ENCODE results near the gene DDX42. TPM values are rescaled to one million over a fixed set of nuclear protein-coding genes. Genes with fewer than 3 reads are reported as not detected.

The DDX42 gene
- total RNA-seq, 1 experiment from 2014 or later, result 128 TPM

DNA sequence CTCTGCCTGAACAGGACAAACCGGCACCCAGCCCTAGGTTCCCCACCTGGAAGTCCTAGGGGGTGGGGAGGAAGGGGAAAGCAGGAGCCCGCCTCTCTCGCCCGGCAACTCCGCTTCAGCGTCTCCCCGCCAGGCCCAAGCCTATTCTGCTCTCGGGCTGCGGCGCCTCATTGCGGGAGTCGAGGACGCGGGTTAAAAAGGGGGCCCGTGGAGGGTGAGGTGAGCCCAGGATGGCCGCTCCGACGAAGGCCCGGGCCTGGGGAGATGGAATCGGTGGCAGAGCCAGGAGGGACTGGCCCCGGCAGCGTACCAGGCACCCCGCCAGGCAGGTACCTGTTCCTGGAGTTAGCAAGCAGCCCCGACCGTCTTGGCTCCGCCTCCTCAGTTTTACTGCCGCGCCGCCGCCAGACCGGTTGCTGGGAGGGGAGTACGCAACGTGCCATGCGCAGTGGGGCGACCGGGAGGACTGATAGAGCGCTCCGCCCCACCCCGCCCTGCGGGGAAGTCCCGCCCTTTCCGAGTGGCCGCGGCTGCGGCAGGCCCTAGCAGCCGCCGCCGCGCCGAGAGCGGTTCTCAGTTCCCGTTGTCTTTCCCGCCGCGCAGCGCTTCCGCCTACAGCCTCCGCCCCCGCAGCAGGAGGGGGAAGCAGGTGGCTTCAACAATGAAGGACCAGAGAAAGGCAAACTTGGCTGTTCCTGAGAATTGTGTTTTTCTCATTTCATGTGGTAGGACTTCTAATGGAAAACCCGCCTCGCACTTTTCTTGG, 32.4 kb upstream of the DDX42 start, which contains the start of gene STRADA:
STRADA (minus strand) TSS at position 392 of the 766 bp plus-strand sequence. CDS start 13,430 bp downstream, outside the sequence.
- H3K9me3 Mint-ChIP-seq, result no peaks in the 10 kb centered on the region
- H3K27ac Mint-ChIP-seq, result peak within 1 kb of the TSS; percentile 99
- peak; percentile 97 for ATAC-seq
- DNase-seq (ENCODE audit: low spot score), result peak; percentile 99
- CTCF ChIA-PET, result interaction anchor here (0.6 to 1.2 kb wide), 7 partner anchors 28 to 129 kb away, joined by 3 to 7 read pairs (median 4); partner anchors contain the start of genes CCDC47 and MAP3K3
- H3K4me3 Mint-ChIP-seq, result peak within 1 kb of the TSS; percentile 97
- POLR2A ChIA-PET, result interaction anchor here (1.0 to 2.9 kb wide), 2 partner anchors 30 to 32 kb away, joined by 3 to 12 read pairs; partner anchors contain the start of genes CCDC47 and DDX42
- H3K27me3 Mint-ChIP-seq (ENCODE audit: low read depth), result no peaks in the 10 kb centered on the region
- H3K36me3 Mint-ChIP-seq, result peaks cover 9% of the 10 kb centered on the region
- peaks cover 8% of the 10 kb centered on the region for H3K4me1 Mint-ChIP-seq
- TF ChIP-seq NR3C1 (CRISPR knock-in tag; conservative IDR thresholded peaks at IDR 0.05; ENCODE audit: low read depth) (no peak), SP1 (CRISPR knock-in tag; conservative IDR thresholded peaks at IDR 0.05) (peak; percentile 72; the same call in 1 of the 2 replicates), MYBL2 (CRISPR knock-in tag; IDR thresholded peaks at IDR 0.05) (peak; percentile 54; the same call in 1 of the 2 replicates), GTF2I (CRISPR knock-in tag; conservative IDR thresholded peaks at IDR 0.05) (0 out of 2 replicates have a peak, but pooled peaks have one; percentile 67), ZBTB21 (CRISPR knock-in tag; IDR thresholded peaks at IDR 0.05; ENCODE audit: borderline replicate concordance) (peak; percentile 71; the same call in 1 of the 2 replicates), ESRRA (CRISPR knock-in tag; IDR thresholded peaks at IDR 0.05; ENCODE audit: borderline replicate concordance) (0 out of 2 replicates have a peak, but pooled peaks have one; percentile 9), PRRX2 (CRISPR knock-in tag; IDR thresholded peaks at IDR 0.05) (no peak; the same call in 1 of the 2 replicates), MAX (CRISPR knock-in tag; IDR thresholded peaks at IDR 0.05) (peak; percentile 73), FOXP4 (CRISPR knock-in tag; IDR thresholded peaks at IDR 0.05) (peak; percentile 72; the same call in 1 of the 2 replicates), FOXP1 (CRISPR knock-in tag; IDR thresholded peaks at IDR 0.05; ENCODE audit: borderline replicate concordance) (peak; percentile 77), E2F4 (CRISPR knock-in tag; IDR thresholded peaks at IDR 0.05; ENCODE audit: borderline replicate concordance, low read depth) (peak; percentile 63; the same call in 1 of the 2 replicates)
- TF ChIP-seq, protein P1, sequence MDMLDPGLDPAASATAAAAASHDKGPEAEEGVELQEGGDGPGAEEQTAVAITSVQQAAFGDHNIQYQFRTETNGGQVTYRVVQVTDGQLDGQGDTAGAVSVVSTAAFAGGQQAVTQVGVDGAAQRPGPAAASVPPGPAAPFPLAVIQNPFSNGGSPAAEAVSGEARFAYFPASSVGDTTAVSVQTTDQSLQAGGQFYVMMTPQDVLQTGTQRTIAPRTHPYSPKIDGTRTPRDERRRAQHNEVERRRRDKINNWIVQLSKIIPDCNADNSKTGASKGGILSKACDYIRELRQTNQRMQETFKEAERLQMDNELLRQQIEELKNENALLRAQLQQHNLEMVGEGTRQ (CRISPR knock-in tag; IDR thresholded peaks at IDR 0.05), result no peak
- TF ChIP-seq, protein P2, sequence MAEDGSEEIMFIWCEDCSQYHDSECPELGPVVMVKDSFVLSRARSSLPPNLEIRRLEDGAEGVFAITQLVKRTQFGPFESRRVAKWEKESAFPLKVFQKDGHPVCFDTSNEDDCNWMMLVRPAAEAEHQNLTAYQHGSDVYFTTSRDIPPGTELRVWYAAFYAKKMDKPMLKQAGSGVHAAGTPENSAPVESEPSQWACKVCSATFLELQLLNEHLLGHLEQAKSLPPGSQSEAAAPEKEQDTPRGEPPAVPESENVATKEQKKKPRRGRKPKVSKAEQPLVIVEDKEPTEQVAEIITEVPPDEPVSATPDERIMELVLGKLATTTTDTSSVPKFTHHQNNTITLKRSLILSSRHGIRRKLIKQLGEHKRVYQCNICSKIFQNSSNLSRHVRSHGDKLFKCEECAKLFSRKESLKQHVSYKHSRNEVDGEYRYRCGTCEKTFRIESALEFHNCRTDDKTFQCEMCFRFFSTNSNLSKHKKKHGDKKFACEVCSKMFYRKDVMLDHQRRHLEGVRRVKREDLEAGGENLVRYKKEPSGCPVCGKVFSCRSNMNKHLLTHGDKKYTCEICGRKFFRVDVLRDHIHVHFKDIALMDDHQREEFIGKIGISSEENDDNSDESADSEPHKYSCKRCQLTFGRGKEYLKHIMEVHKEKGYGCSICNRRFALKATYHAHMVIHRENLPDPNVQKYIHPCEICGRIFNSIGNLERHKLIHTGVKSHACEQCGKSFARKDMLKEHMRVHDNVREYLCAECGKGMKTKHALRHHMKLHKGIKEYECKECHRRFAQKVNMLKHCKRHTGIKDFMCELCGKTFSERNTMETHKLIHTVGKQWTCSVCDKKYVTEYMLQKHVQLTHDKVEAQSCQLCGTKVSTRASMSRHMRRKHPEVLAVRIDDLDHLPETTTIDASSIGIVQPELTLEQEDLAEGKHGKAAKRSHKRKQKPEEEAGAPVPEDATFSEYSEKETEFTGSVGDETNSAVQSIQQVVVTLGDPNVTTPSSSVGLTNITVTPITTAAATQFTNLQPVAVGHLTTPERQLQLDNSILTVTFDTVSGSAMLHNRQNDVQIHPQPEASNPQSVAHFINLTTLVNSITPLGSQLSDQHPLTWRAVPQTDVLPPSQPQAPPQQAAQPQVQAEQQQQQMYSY (CRISPR knock-in tag; IDR thresholded peaks at IDR 0.05), result peak; percentile 60
- TF ChIP-seq, protein P3, sequence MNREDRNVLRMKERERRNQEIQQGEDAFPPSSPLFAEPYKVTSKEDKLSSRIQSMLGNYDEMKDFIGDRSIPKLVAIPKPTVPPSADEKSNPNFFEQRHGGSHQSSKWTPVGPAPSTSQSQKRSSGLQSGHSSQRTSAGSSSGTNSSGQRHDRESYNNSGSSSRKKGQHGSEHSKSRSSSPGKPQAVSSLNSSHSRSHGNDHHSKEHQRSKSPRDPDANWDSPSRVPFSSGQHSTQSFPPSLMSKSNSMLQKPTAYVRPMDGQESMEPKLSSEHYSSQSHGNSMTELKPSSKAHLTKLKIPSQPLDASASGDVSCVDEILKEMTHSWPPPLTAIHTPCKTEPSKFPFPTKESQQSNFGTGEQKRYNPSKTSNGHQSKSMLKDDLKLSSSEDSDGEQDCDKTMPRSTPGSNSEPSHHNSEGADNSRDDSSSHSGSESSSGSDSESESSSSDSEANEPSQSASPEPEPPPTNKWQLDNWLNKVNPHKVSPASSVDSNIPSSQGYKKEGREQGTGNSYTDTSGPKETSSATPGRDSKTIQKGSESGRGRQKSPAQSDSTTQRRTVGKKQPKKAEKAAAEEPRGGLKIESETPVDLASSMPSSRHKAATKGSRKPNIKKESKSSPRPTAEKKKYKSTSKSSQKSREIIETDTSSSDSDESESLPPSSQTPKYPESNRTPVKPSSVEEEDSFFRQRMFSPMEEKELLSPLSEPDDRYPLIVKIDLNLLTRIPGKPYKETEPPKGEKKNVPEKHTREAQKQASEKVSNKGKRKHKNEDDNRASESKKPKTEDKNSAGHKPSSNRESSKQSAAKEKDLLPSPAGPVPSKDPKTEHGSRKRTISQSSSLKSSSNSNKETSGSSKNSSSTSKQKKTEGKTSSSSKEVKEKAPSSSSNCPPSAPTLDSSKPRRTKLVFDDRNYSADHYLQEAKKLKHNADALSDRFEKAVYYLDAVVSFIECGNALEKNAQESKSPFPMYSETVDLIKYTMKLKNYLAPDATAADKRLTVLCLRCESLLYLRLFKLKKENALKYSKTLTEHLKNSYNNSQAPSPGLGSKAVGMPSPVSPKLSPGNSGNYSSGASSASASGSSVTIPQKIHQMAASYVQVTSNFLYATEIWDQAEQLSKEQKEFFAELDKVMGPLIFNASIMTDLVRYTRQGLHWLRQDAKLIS (CRISPR knock-in tag; IDR thresholded peaks at IDR 0.05; ENCODE audit: borderline replicate concordance), result peak; percentile 84; the same call in 1 of the 2 replicates
- TF ChIP-seq, protein P4, sequence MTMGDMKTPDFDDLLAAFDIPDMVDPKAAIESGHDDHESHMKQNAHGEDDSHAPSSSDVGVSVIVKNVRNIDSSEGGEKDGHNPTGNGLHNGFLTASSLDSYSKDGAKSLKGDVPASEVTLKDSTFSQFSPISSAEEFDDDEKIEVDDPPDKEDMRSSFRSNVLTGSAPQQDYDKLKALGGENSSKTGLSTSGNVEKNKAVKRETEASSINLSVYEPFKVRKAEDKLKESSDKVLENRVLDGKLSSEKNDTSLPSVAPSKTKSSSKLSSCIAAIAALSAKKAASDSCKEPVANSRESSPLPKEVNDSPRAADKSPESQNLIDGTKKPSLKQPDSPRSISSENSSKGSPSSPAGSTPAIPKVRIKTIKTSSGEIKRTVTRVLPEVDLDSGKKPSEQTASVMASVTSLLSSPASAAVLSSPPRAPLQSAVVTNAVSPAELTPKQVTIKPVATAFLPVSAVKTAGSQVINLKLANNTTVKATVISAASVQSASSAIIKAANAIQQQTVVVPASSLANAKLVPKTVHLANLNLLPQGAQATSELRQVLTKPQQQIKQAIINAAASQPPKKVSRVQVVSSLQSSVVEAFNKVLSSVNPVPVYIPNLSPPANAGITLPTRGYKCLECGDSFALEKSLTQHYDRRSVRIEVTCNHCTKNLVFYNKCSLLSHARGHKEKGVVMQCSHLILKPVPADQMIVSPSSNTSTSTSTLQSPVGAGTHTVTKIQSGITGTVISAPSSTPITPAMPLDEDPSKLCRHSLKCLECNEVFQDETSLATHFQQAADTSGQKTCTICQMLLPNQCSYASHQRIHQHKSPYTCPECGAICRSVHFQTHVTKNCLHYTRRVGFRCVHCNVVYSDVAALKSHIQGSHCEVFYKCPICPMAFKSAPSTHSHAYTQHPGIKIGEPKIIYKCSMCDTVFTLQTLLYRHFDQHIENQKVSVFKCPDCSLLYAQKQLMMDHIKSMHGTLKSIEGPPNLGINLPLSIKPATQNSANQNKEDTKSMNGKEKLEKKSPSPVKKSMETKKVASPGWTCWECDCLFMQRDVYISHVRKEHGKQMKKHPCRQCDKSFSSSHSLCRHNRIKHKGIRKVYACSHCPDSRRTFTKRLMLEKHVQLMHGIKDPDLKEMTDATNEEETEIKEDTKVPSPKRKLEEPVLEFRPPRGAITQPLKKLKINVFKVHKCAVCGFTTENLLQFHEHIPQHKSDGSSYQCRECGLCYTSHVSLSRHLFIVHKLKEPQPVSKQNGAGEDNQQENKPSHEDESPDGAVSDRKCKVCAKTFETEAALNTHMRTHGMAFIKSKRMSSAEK (CRISPR knock-in tag; IDR thresholded peaks at IDR 0.05; ENCODE audit: borderline replicate concordance), result no peak

All from WTC11 (cell line).